GM12874 (cell line): ENCODE results near the gene CCR6.

ENCODE experiments used
- TF ChIP-seq, protein P1 (sequence below): IDR thresholded peaks from 2 replicates; pipeline ENCODE4 v1.5.1; 2011; ENCODE audit warnings: low read depth, mild to moderate bottlenecking, control low read depth, low read length, moderate library complexity; ENCODE audit not compliant: insufficient read depth

Gene CCR6

DNA sequence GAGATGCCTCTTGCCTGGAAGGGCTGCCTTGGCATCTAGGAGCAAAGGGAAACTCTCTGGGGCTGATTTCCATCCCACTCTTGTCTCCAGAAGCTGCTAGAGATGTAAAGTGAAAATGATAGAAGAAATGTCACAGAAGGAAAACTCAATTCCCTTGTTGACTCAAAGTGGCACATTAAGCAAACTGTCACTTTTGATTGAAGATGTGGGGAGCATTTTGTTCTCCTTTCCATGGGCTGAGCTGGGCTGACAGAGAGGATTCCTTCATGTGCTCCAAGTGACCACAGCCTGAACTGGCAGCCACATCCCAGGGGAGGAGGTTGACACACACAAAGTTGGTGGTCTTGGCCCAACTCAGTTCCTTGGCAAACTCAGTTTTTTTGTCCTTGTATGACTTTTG is 25.1 kb downstream of the CCR6 start:
- TF ChIP-seq, protein P1, sequence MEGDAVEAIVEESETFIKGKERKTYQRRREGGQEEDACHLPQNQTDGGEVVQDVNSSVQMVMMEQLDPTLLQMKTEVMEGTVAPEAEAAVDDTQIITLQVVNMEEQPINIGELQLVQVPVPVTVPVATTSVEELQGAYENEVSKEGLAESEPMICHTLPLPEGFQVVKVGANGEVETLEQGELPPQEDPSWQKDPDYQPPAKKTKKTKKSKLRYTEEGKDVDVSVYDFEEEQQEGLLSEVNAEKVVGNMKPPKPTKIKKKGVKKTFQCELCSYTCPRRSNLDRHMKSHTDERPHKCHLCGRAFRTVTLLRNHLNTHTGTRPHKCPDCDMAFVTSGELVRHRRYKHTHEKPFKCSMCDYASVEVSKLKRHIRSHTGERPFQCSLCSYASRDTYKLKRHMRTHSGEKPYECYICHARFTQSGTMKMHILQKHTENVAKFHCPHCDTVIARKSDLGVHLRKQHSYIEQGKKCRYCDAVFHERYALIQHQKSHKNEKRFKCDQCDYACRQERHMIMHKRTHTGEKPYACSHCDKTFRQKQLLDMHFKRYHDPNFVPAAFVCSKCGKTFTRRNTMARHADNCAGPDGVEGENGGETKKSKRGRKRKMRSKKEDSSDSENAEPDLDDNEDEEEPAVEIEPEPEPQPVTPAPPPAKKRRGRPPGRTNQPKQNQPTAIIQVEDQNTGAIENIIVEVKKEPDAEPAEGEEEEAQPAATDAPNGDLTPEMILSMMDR, result no peak

DNA sequence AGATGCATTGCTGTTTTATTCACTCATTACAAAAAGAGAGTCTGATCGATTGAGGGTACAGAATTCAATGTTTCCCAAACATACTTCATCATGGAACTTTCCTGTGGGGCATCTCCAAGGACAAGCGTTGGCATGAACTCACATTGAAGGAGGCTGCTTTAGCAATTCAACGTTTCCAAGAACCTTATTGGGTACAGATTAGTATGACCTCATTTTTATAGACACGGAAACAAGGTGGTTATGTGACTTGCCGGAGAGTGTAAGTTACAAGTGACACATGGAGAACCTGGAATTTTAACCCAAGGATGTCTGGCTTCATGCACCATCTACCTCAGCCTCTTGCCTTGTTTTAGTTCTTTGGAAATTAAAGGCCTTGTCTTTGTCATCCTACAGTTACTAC is 26.1 kb downstream of the CCR6 start:
- TF ChIP-seq, protein P1, result no peak

DNA sequence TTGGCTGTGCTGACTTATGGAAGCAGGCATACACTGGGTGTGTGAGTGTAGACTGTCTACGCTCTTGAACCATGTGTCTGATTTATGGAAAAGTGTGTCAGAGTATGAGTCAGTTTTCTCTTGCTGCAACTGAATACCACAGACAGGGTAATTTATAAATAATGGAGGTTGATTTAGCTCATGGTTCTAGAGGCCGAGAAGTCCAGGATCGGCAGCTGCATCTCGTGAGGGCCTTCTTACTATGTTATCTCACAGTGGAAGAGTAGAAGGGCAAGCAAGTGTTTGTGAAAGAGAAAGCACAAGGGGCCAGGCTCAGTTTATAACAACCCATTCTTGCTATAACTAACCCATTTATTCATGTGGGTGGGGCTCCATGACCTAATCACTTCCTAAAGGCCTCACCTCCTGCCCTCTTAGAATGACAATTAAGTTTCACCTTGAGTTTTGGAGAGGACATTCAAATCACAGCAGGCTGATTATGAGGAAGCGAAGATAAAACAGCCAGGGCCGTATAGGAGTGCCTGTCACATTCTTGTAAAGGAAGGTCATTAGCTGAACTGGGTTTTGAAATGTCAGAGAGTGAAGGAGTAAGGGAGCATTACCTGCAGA is 28.1 kb downstream of the CCR6 start:
- TF ChIP-seq, protein P1, result no peak

DNA sequence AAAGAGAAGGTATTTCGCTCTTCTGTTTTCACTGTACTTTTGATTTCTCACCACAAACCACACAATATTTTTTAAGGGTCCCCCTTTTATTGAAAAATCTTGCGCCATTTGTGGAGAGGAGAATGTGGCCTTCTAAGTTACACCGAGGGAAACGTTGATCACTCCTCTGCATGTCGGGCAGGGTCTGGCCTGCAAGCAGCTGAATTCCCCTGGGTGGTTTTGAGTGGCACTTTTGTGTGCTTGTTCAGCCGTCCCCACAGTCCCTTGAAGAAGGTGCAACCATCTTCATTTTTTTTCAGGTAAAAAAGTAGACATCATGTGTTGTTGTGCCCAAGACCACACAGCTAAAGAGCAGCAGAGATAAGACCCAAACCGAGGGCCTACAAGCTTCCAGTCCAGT is 28.8 kb downstream of the CCR6 start:
- TF ChIP-seq, protein P1, result no peak

DNA sequence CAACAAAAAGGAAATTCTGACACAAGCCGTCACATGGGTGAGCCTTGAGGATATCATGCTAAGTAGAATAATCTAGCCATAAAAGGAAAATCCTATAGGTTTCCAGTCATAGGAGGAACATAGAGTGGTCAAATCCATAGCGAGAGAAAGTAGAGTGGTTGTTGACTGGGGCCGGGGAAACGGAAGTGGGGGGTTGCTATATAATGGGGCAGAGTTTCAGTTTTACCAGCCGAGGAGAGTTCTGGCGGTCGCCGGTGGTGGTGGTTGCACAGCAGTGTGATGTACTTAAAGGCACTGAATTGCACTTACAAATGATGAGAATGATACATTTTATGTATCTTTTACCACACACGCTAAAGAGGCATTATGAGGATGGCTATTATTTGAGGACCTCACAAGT is 30.0 kb downstream of the CCR6 start:
- TF ChIP-seq, protein P1, result no peak

DNA sequence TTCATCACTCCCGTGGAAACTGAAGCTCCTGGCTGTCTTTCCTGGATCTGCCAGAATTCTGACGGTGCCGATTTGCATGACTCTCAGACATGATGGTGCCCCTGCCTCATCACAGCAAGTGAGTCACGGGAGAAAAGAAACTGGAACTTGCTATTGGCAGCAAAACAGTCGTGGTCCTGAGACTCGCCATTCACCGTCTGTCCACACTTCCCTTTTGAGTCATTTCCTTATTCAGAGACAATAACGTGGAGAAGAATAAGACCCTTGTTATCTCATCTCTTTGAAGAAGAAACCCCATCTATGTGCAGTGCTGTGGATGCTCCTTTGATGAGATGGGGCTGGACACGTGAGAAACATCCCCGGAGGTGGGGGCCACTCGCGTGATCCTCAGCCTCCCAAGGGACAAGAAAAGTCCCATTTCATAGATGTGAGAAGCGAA is 30.6 kb downstream of the CCR6 start:
- TF ChIP-seq, protein P1, result no peak

DNA sequence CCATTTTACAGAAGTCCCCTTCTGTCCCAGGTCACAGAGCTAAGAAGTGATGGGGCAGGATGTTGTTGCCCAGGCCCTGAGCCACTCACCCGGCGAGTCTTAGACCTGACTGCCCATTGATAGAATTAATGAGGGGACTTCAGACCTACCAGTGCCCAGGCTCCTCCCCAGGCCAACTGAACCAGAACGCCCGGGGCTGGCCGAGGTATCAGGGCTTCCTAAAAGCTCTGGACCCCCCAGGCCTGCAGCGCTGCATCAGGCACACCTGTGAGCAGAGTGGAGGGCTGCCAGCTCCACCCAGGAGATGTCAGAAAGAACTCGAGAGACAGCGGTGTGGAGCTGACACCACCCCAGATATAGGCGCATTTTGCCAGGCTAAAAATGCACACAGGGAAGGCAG is 31.4 kb downstream of the CCR6 start:
- TF ChIP-seq, protein P1, result no peak

DNA sequence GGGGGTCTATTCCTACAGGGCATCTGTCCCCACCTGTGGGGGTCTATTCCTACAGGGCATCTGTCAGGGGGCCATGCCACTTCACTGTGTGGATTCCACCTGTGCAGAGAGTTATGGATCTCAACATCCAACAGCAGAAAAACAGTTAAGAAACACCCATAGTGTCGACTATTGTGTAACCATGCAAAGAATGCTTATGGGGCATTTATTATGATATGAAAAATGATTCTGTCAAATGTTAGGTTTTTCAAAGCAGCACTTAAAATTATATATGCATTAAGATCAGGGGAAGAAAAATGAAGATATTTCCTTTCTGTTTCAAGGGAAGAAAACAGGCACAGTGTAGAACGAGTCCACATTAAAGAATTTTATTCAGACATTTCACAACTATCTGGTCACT is 32.0 kb downstream of the CCR6 start:
- TF ChIP-seq, protein P1, result no peak
